ENCODE measurements around the gene ADCK2.

DNA sequence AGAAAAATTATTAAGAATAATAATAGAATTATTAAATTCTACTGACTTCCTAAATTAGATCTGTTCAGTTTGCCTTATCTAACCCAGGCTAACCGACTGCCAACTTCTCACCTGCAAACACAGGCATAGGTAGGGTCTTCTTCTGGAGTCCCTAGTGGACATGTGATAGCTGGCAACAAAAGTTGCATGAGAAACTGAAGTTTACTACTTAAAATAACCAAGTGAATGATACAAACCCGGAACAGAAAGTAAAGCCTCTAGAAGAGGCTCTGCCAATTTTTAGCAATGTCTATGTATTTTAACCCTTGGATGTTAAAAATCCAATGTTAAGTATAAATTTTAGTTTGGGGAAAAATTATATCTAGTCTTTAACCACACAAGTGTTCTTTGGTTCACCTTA lies 61.4 kb downstream of the ADCK2 start:
- TF ChIP-seq, protein P1, sequence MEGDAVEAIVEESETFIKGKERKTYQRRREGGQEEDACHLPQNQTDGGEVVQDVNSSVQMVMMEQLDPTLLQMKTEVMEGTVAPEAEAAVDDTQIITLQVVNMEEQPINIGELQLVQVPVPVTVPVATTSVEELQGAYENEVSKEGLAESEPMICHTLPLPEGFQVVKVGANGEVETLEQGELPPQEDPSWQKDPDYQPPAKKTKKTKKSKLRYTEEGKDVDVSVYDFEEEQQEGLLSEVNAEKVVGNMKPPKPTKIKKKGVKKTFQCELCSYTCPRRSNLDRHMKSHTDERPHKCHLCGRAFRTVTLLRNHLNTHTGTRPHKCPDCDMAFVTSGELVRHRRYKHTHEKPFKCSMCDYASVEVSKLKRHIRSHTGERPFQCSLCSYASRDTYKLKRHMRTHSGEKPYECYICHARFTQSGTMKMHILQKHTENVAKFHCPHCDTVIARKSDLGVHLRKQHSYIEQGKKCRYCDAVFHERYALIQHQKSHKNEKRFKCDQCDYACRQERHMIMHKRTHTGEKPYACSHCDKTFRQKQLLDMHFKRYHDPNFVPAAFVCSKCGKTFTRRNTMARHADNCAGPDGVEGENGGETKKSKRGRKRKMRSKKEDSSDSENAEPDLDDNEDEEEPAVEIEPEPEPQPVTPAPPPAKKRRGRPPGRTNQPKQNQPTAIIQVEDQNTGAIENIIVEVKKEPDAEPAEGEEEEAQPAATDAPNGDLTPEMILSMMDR (IDR thresholded peaks at IDR 0.05), result no peak
- no peak for TF ChIP-seq POLR2A (IDR thresholded peaks at IDR 0.05)
